Stimulated activated naive CD8-positive, alpha-beta T cell treated with anti-CD3 and anti-CD28 coated beads, Interleukin-15, Interleukin-2, amounts not matched to agents 100 ng/mL and 50 ng/mL, for 24 hours (primary cell): ENCODE results near the gene PRPF19.

Experiments
- H3K27ac Mint-ChIP-seq: one replicate; pipeline ENCODE4 v1.8.0; 2021; ENCODE audit warnings: mild to moderate bottlenecking, mixed read lengths
- H3K27me3 Mint-ChIP-seq: one replicate; pipeline ENCODE4 v1.8.0; 2021; ENCODE audit warnings: mixed read lengths
- H3K36me3 Mint-ChIP-seq: one replicate; pipeline ENCODE4 v1.8.0; 2021; ENCODE audit warnings: low read depth, mixed read lengths
- H3K4me1 Mint-ChIP-seq: one replicate; pipeline ENCODE4 v1.8.0; 2021; ENCODE audit warnings: low read depth, mixed read lengths
- H3K4me3 Mint-ChIP-seq: one replicate; pipeline ENCODE4 v1.8.0; 2021; ENCODE audit warnings: mild to moderate bottlenecking, mixed read lengths
- H3K9me3 Mint-ChIP-seq: one replicate; pipeline ENCODE4 v1.8.0; 2021; ENCODE audit warnings: mixed read lengths

The PRPF19 gene

DNA sequence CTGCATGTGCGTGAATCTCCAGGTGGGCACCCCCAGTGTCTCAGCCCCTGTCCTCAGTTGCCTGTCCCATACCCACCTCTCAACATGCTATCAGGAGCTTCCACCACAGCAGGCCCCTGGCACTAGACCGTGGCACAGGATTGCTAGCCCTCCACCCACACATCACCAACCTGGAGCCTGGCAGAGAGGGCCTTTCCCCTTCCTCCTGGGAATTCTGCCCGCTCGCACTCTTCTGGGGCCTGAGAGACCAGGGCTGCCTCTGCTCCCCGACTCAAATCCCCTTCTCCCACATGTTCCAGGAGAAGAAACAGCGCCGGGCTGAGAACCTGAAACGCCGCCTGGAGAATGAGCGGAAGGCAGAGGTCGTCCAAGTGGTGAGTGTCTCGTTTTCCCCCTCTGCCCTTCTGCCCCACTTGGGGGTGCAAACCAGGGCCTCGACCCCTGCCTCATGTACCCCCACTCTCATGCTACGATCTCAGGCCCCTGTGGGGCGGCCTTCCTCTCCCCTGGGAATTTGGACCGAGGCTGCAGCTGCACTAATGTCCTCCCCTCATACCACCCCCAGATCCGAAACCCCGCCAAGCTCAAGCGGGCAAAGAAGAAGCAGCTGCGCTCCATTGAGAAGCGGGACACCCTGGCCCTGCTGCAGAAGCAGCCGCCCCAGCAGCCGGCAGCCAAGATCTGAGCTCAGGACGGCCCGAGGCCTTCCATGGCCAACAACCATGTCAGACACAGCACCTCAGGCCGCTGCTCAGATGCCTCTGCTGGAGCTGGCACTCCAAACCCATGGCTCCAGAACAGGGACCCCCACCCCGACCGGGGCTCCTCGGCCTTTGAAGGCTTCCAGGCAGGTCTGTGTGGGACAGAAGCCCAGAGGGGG, 56.5 kb downstream of the PRPF19 start:
- Mint-ChIP-seq H3K36me3 (peaks cover 67% of the 10 kb centered on the region), H3K27me3 (no peaks in the 10 kb centered on the region), H3K9me3 (no peaks in the 10 kb centered on the region), H3K27ac (no peak overlapping the region), H3K4me1 (peaks cover 7% of the 10 kb centered on the region), H3K4me3 (no peak overlapping the region)

DNA sequence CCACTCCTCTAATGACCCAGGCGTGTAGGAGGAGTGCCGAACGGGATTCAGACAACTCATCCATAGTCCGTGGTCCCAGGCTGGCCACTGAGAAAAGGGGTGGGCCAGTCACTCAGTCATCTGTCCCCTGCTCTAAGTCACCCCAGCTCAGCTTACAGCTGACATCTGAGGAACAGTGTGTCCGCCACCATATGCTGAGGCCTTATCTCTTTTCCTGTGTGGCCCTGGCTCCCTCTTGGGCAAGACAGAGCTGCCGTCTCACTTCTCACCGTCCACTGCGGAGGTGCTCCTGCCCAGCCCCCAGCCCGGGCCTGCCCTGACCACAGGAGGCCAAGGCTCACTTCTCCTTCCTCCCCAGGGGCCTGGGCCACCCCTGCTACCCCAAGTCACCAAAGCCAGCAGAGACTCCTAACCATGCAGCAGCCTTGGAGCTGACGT, 57.7 kb downstream of the PRPF19 start:
- Mint-ChIP-seq H3K9me3 (no peaks in the 10 kb centered on the region), H3K4me3 (no peak overlapping the region), H3K36me3 (peaks cover 76% of the 10 kb centered on the region), H3K4me1 (peaks cover 18% of the 10 kb centered on the region), H3K27me3 (no peaks in the 10 kb centered on the region), H3K27ac (no peak overlapping the region)

DNA sequence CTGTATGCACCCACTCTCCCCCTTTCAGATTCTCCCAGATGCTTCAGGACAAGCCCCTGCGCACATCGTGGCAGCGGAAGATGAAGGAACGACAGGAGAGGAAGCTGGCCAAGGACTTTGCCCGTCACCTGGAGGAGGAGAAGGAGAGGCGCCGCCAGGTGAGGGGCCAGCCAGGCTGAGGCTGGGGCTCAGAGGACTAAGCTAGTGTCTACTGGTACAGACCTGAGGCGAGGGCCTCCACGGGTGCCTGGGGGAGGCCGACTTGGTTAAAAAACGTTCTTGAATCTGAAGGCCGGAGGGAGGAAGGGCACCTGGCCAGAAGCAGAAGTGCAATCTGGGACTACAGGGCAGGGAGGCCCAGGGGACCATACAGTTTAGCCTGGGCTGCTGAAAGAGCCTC, 58.5 kb downstream of the PRPF19 start:
- H3K27me3 Mint-ChIP-seq, result no peaks in the 10 kb centered on the region
- H3K9me3 Mint-ChIP-seq, result no peaks in the 10 kb centered on the region
- H3K36me3 Mint-ChIP-seq, result peaks cover 77% of the 10 kb centered on the region
- H3K4me3 Mint-ChIP-seq, result no peak overlapping the region
- H3K27ac Mint-ChIP-seq, result no peak overlapping the region
- peaks cover 24% of the 10 kb centered on the region for H3K4me1 Mint-ChIP-seq

DNA sequence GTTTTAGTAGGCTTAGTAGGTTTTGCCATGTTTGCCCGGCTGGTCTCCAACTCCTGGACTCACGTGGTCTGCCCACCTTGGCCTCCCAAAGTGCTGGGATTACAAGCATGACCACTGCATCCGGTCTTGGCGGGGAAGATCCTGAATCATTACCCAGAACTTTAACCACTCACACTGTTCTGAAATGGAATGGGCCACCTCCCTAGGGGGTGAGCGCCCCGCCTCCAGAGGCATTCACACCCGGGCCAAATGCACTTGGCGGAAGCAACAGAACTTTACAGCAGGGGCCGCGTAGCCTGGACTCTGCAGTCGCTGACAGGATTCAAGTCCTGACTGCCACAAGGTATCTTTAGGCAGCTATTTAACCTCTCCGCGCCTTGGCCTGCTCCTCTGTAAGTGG, 59.1 kb downstream of the PRPF19 start:
- H3K9me3 Mint-ChIP-seq, result no peaks in the 10 kb centered on the region
- H3K36me3 Mint-ChIP-seq, result peaks cover 78% of the 10 kb centered on the region
- H3K27ac Mint-ChIP-seq, result no peak overlapping the region
- no peak overlapping the region for H3K4me3 Mint-ChIP-seq
- peaks cover 24% of the 10 kb centered on the region for H3K4me1 Mint-ChIP-seq
- no peaks in the 10 kb centered on the region for H3K27me3 Mint-ChIP-seq

DNA sequence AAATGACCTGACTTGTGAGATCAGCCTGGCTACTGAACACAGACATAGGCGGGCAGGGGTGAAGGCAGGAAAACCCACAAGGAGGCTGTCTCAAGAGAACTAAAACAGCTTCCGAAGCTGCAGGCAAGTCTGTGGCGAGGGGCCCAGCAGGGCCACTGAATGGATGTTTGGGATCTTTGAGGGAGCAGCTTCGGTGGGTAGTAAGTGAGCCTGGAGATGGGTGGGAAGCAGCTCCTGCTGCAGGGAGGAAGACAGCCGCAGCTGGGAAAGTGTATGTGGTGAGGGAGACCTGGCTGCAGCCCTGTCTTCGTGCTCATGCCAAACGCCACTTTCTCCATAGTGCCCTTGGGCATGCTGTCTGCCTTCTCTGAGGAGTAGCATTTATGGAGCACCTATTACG, 61.0 kb downstream of the PRPF19 start:
- H3K4me3 Mint-ChIP-seq, result peak overlapping the region; percentile 97
- H3K36me3 Mint-ChIP-seq, result peaks cover 59% of the 10 kb centered on the region
- peaks cover 4% of the 10 kb centered on the region for H3K9me3 Mint-ChIP-seq
- H3K27ac Mint-ChIP-seq, result no peak overlapping the region
- peaks cover 35% of the 10 kb centered on the region for H3K4me1 Mint-ChIP-seq
- H3K27me3 Mint-ChIP-seq, result no peaks in the 10 kb centered on the region

DNA sequence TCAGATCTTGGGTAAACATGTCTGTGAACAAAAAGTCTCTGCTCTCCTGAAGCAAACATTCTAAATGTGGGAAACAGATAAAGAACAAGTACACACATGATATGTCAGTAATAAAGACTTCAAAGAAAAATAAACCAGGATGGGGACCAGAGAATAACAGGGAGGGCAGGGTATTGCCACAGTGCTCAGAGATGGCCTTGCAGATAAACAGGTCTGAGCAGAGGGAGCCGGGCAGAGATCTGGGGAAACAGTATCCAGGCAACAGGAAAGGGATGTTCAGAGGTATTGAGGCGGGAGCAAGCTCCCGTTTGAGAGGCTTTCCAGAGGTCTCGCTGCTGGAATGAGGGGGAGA, 61.5 kb downstream of the PRPF19 start:
- Mint-ChIP-seq H3K9me3 (peaks cover 4% of the 10 kb centered on the region), H3K27ac (no peak overlapping the region), H3K27me3 (no peaks in the 10 kb centered on the region), H3K4me1 (peaks cover 35% of the 10 kb centered on the region), H3K4me3 (peak overlapping the region; percentile 97), H3K36me3 (peaks cover 56% of the 10 kb centered on the region)

DNA sequence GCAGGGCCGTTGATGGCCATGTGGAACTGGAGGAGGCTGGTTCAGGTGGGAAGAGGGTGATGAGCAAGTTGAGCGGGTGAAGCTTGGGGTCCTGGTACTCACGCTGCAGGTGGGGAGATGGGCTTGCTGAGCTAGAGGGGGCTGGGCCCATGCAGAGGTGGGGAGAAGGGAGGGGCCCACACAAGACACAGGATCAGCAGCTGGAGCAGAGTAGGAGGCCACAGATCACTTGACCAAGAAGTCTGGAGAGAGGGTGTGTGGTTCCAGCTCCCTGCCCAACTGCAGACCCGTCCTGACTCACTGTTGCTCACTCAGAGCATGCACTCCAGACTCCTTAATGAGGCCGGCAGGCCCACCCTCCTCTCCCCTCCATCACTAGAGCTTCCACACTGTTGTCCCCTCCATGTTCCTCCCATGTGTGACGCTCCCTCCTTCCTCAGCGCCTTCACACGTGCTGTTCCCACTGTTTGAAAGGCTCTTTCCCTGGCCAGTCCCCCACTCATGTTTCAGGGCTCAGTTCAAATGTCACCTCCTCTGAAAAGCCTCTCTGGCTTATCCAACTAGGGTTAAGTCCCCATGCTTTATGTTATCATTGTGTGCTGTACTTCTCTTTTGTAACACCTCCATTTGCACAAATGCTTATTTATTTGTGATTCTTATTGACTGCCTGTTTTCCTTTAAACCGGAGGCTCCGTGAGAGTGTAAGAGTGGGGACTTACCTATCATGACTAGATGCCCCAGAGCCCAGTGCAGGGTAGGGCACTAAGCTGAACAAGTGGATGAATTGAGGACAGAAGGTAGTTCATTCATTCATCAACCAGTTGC, 62.1 kb downstream of the PRPF19 start:
- H3K4me1 Mint-ChIP-seq, result peaks cover 35% of the 10 kb centered on the region
- peaks cover 4% of the 10 kb centered on the region for H3K9me3 Mint-ChIP-seq
- H3K4me3 Mint-ChIP-seq, result peak overlapping the region; percentile 97
- H3K27ac Mint-ChIP-seq, result peak overlapping the region; percentile 95
- peaks cover 52% of the 10 kb centered on the region for H3K36me3 Mint-ChIP-seq
- no peaks in the 10 kb centered on the region for H3K27me3 Mint-ChIP-seq

DNA sequence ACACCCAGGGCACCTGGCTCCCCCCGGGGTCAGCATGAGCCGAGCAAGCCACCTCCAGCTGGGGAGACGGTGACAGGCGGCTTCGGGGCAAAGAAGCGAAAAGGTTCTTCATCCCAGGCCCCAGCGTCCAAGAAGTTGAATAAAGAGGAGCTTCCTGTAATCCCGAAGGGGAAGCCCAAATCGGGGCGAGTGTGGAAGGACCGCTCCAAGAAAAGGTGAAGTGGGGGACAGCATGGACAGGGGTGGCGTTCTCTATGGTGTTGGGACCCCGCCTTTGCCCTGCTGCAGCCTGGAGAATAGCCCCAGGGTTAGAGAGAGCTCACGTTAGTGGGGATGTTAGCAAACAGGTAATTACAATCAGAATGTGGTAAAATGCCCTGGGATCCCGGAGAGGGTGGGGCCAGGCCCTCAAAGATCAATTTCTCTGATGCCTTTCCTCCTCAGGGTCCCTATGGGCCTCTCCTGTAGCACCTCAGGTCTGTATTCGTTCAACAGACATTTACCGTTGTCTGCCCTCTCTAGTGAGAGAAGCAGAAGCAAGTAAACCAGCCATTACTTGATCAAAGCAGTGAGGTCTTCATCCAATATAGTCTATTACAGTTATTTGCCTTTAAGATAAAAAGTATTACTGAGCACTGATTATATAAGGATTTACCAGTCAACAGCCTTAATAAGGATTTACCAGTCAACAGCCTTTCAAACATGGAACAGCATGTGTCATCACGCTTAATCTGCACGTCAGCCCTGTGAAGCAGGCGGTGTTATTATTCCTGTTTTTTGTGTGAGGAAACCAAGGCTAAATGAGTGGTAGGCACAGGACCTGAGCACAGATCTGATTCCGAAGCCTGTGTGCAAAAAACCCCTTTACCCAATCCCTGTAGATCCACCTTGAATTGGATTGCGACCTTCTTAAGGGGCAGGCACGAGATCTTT, 63.5 kb downstream of the PRPF19 start:
- Mint-ChIP-seq H3K4me3 (peak overlapping the region; percentile 97), H3K4me1 (peaks cover 35% of the 10 kb centered on the region), H3K27ac (peak overlapping the region; percentile 95), H3K36me3 (peaks cover 44% of the 10 kb centered on the region), H3K27me3 (no peaks in the 10 kb centered on the region), H3K9me3 (peaks cover 4% of the 10 kb centered on the region)

DNA sequence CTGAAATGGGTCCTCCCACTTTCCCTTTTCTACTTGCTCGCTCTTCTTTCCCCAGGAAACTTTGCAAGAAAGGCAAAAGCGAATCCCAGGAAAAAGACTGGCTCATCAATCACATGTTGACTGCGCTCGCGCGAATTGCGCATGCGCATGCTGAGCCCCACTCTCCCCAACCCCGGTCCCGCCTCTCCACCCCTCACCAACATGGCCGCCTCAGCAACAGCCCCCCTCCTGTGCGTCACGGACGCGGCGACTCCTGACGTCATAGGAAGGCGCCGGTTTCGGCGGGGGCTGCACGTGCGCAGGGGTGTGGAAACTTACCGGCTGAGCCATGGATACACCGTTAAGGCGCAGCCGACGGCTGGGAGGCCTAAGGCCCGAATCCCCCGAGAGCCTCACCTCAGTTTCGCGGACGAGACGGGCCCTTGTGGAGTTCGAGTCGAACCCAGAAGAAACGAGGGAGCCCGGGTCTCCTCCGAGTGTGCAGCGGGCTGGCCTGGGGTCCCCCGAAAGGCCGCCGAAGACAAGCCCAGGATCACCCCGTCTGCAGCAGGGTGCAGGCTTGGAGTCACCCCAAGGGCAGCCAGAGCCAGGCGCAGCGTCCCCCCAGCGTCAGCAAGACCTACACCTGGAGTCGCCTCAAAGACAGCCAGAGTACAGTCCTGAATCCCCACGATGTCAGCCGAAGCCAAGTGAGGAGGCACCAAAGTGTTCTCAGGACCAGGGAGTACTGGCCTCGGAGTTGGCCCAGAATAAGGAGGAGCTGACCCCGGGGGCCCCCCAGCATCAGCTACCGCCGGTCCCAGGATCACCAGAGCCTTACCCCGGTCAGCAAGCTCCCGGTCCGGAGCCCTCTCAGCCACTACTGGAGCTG, 64.4 kb downstream of the PRPF19 start, which contains the start of gene CCDC86:
CCDC86 (plus strand) TSS at position 317 of the 871 bp plus-strand sequence; CDS start at position 329, 12 bp downstream.
- peaks cover 4% of the 10 kb centered on the region for H3K9me3 Mint-ChIP-seq
- H3K4me1 Mint-ChIP-seq, result peaks cover 37% of the 10 kb centered on the region
- H3K4me3 Mint-ChIP-seq, result peak within 1 kb of the TSS; percentile 97
- peaks cover 37% of the 10 kb centered on the region for H3K36me3 Mint-ChIP-seq
- peak within 1 kb of the TSS; percentile 95 for H3K27ac Mint-ChIP-seq
- H3K27me3 Mint-ChIP-seq, result no peaks in the 10 kb centered on the region
